Mucosa of descending colon (tissue), 3 donors: Measurements from ENCODE around the gene CBX2. TPM values are rescaled to one million over a fixed set of nuclear protein-coding genes. Genes with fewer than 3 reads are reported as not detected.

Experiments
- ATAC-seq: fragments of 200-7000 bp; cut with Tn5 transposase; one replicate; pipeline ENCODE4 v1.9.1; 2020; ENCODE audit warnings: mild to moderate bottlenecking, moderate library complexity
- DNase-seq, 3 donors: peaks; one replicate each; pipeline ENCODE4 v3.0.0-alpha.2; 2020
- H3K36me3 ChIP-seq: fragments of 200-600 bp; one replicate; pipeline ENCODE4 v1.8.0; 2021; ENCODE audit warnings: low read depth, mild to moderate bottlenecking
- H3K4me1 ChIP-seq: fragments of 200-600 bp; one replicate; pipeline ENCODE4 v1.8.0; 2021; ENCODE audit warnings: low read depth, mild to moderate bottlenecking
- H3K4me3 ChIP-seq: fragments of 200-600 bp; one replicate; pipeline ENCODE4 v1.8.0; 2021; ENCODE audit warnings: mild to moderate bottlenecking
- H3K9me3 ChIP-seq: fragments of 200-600 bp; one replicate; pipeline ENCODE4 v1.8.0; 2021; ENCODE audit warnings: mild to moderate bottlenecking
- intact Hi-C, 2 donors: fragments of 100-400 bp; cut with DNase I in 1 of 2; cut with micrococcal nuclease in 1 of 2; formaldehyde crosslinking; loops; one replicate each; pipeline versions ENCODE4 v1.11.0 to v1.11.1; 2022; cut with DNase I, micrococcal nuclease
- total RNA-seq, 3 donors: library from RNA; stranded (reverse); fragmentation: NEBNext Ultra II Directional in 2 of 3; extraction: Animal tissue kit (Norgen Biotek cat#: 25700) in 2 of 3; gene quantifications; one replicate each; pipeline versions ENCODE4 v1.2.1 to v1.2.4, GENCODE V29; 2021 to 2023
- TF ChIP-seq, protein P1 (sequence below): fragments of 200-600 bp; IDR thresholded peaks from one replicate; pipeline ENCODE4 v1.8.0; 2022; ENCODE audit warnings: antibody characterized with exemption, mild to moderate bottlenecking
- donor health status: DM: no; HTN: no; CAD: no; lungs with moderate emphysema.
- donor health status: DM: no; HTN: no; CAD: no.
- donor health status: DM: no; HTN: yes; CAD: no.

The CBX2 gene
- total RNA-seq, 3 donors from 2014 or later, result 0.14 to 1.5 (median 0.76) TPM

DNA sequence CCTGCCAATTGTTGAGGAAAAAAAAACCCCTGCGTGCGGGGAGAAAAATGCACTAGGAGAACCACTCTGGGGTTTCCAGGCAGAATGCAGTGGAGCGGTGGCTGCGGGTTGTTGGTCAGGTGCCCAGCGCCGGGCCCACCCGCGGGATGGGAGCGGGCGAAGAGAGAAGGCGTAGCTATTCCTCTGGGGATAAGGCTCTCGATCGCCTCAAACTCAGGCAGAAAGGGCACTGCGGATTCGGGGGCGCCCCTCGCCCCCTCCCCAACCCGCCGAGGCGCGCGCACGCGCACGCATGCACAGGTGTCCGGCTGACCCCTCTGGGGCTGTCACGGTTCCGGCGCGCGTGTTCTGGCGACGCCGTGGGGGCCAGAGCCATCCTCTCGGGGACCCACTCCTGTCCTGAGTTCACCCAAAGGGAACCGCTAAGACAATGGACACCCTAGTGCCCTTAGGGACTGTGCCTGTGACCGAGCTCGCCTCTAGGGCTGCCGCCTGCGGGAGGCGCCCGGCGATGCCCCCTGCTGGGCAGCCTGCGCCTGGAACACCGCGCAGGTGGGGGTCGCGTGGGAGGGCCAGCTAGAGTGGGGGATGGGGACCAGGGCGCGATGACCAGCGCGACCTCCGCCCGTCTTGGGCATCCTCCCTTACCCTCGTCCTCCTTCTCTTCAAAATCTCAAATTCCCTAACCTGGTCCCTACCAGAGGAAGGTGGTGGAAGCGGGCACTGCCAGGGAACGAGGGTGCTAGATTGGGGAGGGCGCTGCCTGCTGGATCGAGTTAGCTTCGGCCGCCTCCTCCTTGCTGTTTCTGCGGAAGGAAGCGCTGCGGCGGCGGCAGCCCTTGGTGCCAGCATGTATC lies 33.3 kb downstream of the CBX2 start:
- TF ChIP-seq, protein P1, sequence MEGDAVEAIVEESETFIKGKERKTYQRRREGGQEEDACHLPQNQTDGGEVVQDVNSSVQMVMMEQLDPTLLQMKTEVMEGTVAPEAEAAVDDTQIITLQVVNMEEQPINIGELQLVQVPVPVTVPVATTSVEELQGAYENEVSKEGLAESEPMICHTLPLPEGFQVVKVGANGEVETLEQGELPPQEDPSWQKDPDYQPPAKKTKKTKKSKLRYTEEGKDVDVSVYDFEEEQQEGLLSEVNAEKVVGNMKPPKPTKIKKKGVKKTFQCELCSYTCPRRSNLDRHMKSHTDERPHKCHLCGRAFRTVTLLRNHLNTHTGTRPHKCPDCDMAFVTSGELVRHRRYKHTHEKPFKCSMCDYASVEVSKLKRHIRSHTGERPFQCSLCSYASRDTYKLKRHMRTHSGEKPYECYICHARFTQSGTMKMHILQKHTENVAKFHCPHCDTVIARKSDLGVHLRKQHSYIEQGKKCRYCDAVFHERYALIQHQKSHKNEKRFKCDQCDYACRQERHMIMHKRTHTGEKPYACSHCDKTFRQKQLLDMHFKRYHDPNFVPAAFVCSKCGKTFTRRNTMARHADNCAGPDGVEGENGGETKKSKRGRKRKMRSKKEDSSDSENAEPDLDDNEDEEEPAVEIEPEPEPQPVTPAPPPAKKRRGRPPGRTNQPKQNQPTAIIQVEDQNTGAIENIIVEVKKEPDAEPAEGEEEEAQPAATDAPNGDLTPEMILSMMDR, result peak; percentile 34
- DNase-seq, result peak in 2 of 3 donors; percentile 65 to 66
- Histone ChIP-seq H3K9me3 (no peaks in the 10 kb centered on the region), H3K36me3 (no peaks in the 10 kb centered on the region), H3K4me1 (peaks cover 52% of the 10 kb centered on the region), H3K4me3 (no peak overlapping the region)
- ATAC-seq, result peak; percentile 50
- intact Hi-C loops, result no loop called here

DNA sequence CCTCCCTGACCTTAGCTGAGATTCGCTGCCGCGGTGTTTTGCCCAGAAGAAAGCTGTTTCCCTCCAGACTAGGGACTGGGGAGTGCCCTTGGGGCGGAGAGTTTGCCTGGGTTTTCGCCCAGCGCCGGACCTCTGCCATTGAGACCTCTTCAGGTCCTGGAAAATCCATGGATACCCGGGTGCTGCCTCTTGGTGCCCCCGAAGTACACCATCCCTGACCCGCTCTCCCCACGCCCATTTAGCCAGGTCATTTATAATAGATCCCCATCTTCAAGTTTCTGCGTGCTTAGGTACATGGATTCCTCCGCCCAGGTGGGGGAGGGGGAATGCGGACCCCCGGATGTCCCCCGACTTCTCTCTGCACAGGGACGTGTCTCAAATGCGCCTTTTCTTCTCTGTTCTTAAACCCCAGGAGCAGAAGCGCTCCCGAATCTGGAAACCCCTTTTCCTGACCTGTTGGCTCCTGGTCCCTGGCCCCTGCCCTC lies 34.0 kb downstream of the CBX2 start:
- ATAC-seq (no peak), DNase-seq (peak in 1 of 3 donors; percentile 55)
- Histone ChIP-seq H3K4me3 (no peak overlapping the region), H3K4me1 (peaks cover 52% of the 10 kb centered on the region), H3K36me3 (no peaks in the 10 kb centered on the region), H3K9me3 (no peaks in the 10 kb centered on the region)
- intact Hi-C loops, result no loop called here
- TF ChIP-seq, protein P1, result no peak

DNA sequence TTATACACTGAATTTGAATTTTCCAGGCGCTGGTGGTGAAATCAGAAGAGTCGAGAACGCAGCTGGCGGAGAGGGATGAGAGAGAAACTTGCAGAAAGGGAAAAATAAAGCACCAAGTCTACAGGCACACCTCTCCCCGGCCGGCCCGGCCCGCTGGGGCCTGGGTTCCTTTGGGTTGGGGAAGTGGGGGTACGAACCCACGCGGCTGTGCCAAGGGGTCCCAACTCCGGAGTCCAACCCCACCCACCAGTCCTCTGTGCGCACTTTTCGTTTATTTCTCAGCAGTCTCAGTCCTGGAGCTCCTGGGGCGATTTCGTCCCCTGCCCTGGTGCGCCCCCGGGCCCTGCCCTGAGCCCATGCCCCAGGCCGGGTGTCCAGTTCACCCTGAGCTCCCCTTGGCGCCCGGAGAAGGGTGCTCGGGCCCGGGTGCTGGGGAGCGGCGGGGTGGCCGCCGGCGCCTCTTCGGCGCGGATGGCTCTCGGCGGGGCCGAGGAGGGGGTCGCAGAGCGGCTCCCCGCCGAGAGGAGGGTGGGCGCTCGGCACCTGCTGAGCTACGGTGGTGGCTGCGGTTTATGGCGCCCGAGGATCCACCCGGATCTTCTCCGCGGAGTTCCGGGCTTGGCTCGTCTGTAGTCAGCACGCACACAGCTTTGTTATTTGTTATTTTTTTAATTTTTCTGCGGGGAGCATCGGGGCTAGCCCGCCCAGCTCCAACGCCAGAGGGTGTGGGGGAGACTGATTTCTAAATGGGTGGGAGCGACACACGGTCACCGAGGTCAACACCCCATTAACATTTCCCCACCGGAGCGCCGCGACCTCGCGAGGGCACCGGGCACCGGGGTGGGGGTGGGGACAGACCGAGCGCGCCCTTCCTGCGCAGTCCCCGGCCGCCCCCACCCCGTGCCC lies 34.7 kb downstream of the CBX2 start:
- Histone ChIP-seq H3K36me3 (no peaks in the 10 kb centered on the region), H3K4me1 (peaks cover 52% of the 10 kb centered on the region), H3K4me3 (no peak overlapping the region), H3K9me3 (no peaks in the 10 kb centered on the region)
- ATAC-seq, result no peak
- peak in 1 of 3 donors; percentile 46 for DNase-seq
- intact Hi-C loops, result no loop called here
- TF ChIP-seq, protein P1, result no peak

DNA sequence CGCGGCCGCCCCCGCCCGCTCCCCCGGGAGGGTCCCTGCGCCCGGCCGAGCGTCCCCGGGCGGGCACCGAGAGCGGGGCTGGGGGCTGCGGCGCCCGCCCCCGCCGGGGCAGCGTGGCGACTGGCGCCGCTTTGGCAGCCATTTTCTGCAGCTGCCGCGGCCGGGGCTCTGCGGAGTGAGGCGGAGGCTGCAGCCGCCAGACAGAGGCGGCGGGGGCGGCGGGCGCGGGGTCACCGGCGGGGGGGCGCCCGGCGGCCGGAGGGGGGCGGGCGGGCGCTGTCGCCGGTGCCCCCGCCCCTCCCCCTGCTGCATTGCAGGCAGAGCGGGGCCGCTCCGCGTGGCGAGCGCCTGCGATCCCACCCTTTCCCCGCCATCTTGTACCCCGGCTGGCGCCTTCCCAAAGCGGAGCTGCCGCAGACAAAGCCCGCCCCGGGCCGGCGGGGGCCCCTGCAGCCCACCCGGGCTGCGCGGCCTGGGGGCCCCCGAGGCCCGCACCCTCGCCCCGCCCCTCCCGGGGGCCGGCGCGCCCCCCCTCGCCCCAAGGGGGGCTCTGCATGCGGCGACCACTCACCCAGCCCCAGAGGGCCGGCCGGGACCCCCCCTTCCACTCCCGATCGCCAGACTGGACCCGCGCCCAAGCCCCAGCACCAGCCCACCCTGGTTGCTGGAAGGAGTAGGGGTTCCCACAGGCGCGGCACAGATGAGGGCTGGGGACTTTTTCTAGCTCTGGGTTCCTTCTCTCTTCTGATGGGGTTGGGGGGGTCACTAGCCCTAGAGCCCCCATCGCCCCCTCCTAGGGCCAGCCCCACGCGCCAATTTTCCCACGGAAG lies 35.6 kb downstream of the CBX2 start:
- intact Hi-C loops, result no loop called here
- ATAC-seq (no peak), DNase-seq (peak in 1 of 3 donors; percentile 52)
- Histone ChIP-seq H3K9me3 (no peaks in the 10 kb centered on the region), H3K4me3 (no peak overlapping the region), H3K36me3 (no peaks in the 10 kb centered on the region), H3K4me1 (peaks cover 52% of the 10 kb centered on the region)
- TF ChIP-seq, protein P1, result no peak
